Osteoblast (primary cell): ENCODE measurements around the gene ATP6V1C2. TPM values are rescaled to one million over a fixed set of nuclear protein-coding genes. Genes with fewer than 3 reads are reported as not detected.

Source experiments
- DNase-seq: peaks from one replicate; pipeline ENCODE4 v3.0.0; 2011; ENCODE audit warnings: low spot score, mixed read lengths; ENCODE audit not compliant: insufficient read length; ENCODE audit errors: missing footprints
- H2AFZ ChIP-seq: 2 replicates; pipeline ENCODE4 v1.6.0; 2011; ENCODE audit warnings: mild to moderate bottlenecking, low read length
- H3K27ac ChIP-seq: 2 replicates; pipeline ENCODE4 v1.5.1; 2011; ENCODE audit warnings: mild to moderate bottlenecking, low read depth, low read length, moderate library complexity
- H3K27me3 ChIP-seq: 2 replicates; pipeline ENCODE4 v1.6.0; 2012; ENCODE audit warnings: mild to moderate bottlenecking, control low read depth, inconsistent platforms, low read length, moderate library complexity; ENCODE audit not compliant: insufficient read depth
- H3K36me3 ChIP-seq: 2 replicates; pipeline ENCODE4 v1.5.1; 2011; ENCODE audit warnings: mild to moderate bottlenecking, low read length, control low read depth, moderate library complexity; ENCODE audit not compliant: insufficient read depth
- H3K4me1 ChIP-seq: 2 replicates; pipeline ENCODE4 v1.5.1; 2011; ENCODE audit warnings: mild to moderate bottlenecking, low read length, control low read depth, moderate library complexity; ENCODE audit not compliant: insufficient read depth
- H3K4me2 ChIP-seq: 2 replicates; pipeline ENCODE4 v1.6.0; 2011; ENCODE audit warnings: mild to moderate bottlenecking, low read length; ENCODE audit not compliant: insufficient read depth
- H3K4me3 ChIP-seq: fragments of 200-600 bp; sonication (generic); 3 replicates; pipeline ENCODE4 v1.5.1; 2012; ENCODE audit warnings: mild to moderate bottlenecking, low read length, inconsistent platforms; ENCODE audit not compliant: insufficient read depth
- H3K79me2 ChIP-seq: 2 replicates; pipeline ENCODE4 v1.6.0; 2012; ENCODE audit warnings: mild to moderate bottlenecking, low read length, control low read depth, inconsistent platforms; ENCODE audit not compliant: insufficient read depth
- H3K9me3 ChIP-seq: 2 replicates; pipeline ENCODE4 v1.5.1; 2011; ENCODE audit warnings: low read depth, low read length, control low read depth
- H4K20me1 ChIP-seq: 2 replicates; pipeline ENCODE4 v1.6.0; 2012; ENCODE audit warnings: mild to moderate bottlenecking, low read length, control low read depth; ENCODE audit not compliant: insufficient read depth
- total RNA-seq: library from RNA; depleted of rRNA; stranded (reverse); fragments of >200 nt; gene quantifications from 2 replicates; pipeline ENCODE4 v1.2.3, GENCODE V29; 2012
- TF ChIP-seq, protein P1 (sequence below): IDR thresholded peaks from 2 replicates; pipeline ENCODE4 v1.5.1; 2011; ENCODE audit warnings: mild to moderate bottlenecking, low read depth, low read length, moderate library complexity; ENCODE audit errors: extremely low read depth

Gene ATP6V1C2
- total RNA-seq, 1 donor: under 0.01 TPM

DNA sequence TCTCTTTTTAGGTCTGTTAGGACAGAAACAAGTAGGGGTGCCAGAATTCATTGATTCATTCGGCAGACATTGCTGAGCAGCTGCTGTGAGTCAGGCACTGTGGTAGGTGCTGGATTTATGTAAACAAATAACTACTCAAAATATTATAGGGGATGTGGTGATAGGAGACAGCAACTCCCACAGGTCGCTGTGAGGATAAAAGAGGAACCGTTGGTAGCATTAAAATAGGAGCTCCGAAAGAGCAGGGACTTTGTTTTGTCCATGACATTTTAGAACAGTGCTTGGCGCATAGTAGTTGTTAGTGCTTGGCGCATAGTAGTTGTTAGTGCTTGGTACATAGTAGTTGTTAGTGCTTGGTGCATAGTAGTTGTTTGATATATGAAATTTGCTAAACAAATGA is 29.2 kb downstream of the ATP6V1C2 start:
- TF ChIP-seq, protein P1, sequence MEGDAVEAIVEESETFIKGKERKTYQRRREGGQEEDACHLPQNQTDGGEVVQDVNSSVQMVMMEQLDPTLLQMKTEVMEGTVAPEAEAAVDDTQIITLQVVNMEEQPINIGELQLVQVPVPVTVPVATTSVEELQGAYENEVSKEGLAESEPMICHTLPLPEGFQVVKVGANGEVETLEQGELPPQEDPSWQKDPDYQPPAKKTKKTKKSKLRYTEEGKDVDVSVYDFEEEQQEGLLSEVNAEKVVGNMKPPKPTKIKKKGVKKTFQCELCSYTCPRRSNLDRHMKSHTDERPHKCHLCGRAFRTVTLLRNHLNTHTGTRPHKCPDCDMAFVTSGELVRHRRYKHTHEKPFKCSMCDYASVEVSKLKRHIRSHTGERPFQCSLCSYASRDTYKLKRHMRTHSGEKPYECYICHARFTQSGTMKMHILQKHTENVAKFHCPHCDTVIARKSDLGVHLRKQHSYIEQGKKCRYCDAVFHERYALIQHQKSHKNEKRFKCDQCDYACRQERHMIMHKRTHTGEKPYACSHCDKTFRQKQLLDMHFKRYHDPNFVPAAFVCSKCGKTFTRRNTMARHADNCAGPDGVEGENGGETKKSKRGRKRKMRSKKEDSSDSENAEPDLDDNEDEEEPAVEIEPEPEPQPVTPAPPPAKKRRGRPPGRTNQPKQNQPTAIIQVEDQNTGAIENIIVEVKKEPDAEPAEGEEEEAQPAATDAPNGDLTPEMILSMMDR: no peak
- no peaks in the 10 kb centered on the region for H4K20me1 ChIP-seq
- no peaks in the 10 kb centered on the region for H3K79me2 ChIP-seq
- H3K27ac ChIP-seq: no peak overlapping the region
- no peak for DNase-seq
- no peak overlapping the region for H3K4me2 ChIP-seq
- peaks cover 20% of the 10 kb centered on the region for H3K27me3 ChIP-seq
- no peak overlapping the region for H3K4me3 ChIP-seq
- no peak overlapping the region for H2AFZ ChIP-seq
- no peaks in the 10 kb centered on the region for H3K9me3 ChIP-seq
- no peaks in the 10 kb centered on the region for H3K4me1 ChIP-seq
- H3K36me3 ChIP-seq: no peaks in the 10 kb centered on the region

GRCh38 chr2:10752236-10752635 is 30.8 kb downstream of the ATP6V1C2 start:
- Histone ChIP-seq H3K4me2 (no peak overlapping the region), H2AFZ (no peak overlapping the region), H3K4me3 (no peak overlapping the region), H4K20me1 (no peaks in the 10 kb centered on the region), H3K79me2 (no peaks in the 10 kb centered on the region), H3K36me3 (no peaks in the 10 kb centered on the region), H3K4me1 (no peaks in the 10 kb centered on the region), H3K9me3 (no peaks in the 10 kb centered on the region), H3K27me3 (peaks cover 20% of the 10 kb centered on the region), H3K27ac (no peak overlapping the region)
- TF ChIP-seq, protein P1: no peak
- no peak for DNase-seq

- no peaks in the 10 kb centered on the region for H4K20me1 ChIP-seq
- no peak overlapping the region for H3K4me3 ChIP-seq
- TF ChIP-seq, protein P1: no peak
- H3K36me3 ChIP-seq: no peaks in the 10 kb centered on the region
- no peaks in the 10 kb centered on the region for H3K79me2 ChIP-seq
- no peaks in the 10 kb centered on the region for H3K9me3 ChIP-seq
- H3K4me2 ChIP-seq: no peak overlapping the region
- H3K4me1 ChIP-seq: no peaks in the 10 kb centered on the region
- H3K27me3 ChIP-seq: peaks cover 17% of the 10 kb centered on the region
- DNase-seq: no peak
- no peak overlapping the region for H3K27ac ChIP-seq
- no peak overlapping the region for H2AFZ ChIP-seq
These were observed 31.7 kb downstream of the ATP6V1C2 start for GRCh38 chr2:10753156-10753555.

DNA sequence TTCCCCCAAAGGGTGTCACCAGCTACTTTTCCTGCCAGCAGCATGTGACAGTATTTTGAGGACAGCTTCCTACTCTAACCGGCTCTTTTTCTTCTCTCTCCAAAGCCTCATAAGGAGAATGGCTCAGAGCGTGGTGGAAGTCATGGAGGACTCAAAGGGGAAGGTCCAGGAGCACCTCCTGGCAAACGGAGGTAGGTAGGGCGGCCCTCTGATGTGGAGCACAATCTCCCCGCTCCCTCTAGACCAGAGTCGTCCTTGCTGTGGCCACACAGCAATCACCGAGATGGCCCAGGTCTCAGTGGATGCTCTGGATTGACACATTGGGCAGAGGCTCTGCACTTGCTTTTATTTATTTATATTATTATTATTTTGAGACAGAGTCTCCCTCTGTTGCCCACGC is 32.4 kb downstream of the ATP6V1C2 start:
- Histone ChIP-seq H3K27me3 (peaks cover 17% of the 10 kb centered on the region), H3K27ac (no peak overlapping the region), H3K36me3 (no peaks in the 10 kb centered on the region), H4K20me1 (no peaks in the 10 kb centered on the region), H3K4me3 (no peak overlapping the region), H2AFZ (no peak overlapping the region), H3K79me2 (no peaks in the 10 kb centered on the region), H3K9me3 (no peaks in the 10 kb centered on the region), H3K4me2 (no peak overlapping the region), H3K4me1 (no peaks in the 10 kb centered on the region)
- no peak for DNase-seq
- TF ChIP-seq, protein P1: no peak
